Vagina (tissue), 2 donors: ENCODE results near the gene SLC2A9.

ENCODE experiments used
- POLR2A ChIP-seq, 2 donors: fragments of 450-650 bp; IDR thresholded peaks; one replicate each; pipeline ENCODE4 v1.6.1; 2017; ENCODE audit warnings: antibody characterized with exemption in 2 of 2, mild to moderate bottlenecking in 2 of 2, moderate library complexity in 2 of 2
- TF ChIP-seq, protein P1 (sequence below), 3 experiments: fragments of 450-650 bp in 2 of 3; fragments of 200-600 bp in 1 of 3; sonication (generic) in 1 of 3; IDR thresholded peaks; one replicate each; pipeline ENCODE4 v1.5.1; 2017 to 2019; ENCODE audit warnings: antibody characterized with exemption in 3 of 3, mild to moderate bottlenecking in 2 of 3, moderate library complexity in 2 of 3

DNA sequence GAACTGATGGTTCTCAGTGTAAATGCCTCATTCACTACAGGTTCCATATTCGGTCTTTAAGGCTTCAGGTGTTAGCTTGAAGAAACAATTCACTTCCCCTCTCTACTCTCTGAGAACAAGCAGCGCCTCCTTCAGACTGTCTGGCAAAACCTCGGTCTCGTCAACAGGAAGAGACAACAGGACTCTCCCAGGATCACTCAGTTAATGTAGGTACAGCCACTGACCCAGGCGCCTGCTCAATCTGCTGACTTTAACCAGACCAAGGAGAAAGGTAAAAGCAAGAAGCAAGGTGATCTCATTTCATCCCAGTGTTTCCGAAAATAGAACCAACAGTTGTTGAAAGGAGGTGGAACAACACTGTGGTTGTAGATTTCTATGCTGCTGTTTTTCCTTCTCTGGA is 102.2 kb downstream of the SLC2A9 start:
- TF ChIP-seq, protein P1, sequence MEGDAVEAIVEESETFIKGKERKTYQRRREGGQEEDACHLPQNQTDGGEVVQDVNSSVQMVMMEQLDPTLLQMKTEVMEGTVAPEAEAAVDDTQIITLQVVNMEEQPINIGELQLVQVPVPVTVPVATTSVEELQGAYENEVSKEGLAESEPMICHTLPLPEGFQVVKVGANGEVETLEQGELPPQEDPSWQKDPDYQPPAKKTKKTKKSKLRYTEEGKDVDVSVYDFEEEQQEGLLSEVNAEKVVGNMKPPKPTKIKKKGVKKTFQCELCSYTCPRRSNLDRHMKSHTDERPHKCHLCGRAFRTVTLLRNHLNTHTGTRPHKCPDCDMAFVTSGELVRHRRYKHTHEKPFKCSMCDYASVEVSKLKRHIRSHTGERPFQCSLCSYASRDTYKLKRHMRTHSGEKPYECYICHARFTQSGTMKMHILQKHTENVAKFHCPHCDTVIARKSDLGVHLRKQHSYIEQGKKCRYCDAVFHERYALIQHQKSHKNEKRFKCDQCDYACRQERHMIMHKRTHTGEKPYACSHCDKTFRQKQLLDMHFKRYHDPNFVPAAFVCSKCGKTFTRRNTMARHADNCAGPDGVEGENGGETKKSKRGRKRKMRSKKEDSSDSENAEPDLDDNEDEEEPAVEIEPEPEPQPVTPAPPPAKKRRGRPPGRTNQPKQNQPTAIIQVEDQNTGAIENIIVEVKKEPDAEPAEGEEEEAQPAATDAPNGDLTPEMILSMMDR (IDR thresholded peaks at IDR 0.05) = no peak
- no peak for TF ChIP-seq POLR2A (IDR thresholded peaks at IDR 0.05)
